CD4-positive, CD25-positive, alpha-beta regulatory T cell (primary cell): ENCODE results near the gene METTL1. TPM values are rescaled to one million over a fixed set of nuclear protein-coding genes. Genes with fewer than 3 reads are reported as not detected.

Experiments used
- ATAC-seq, 2 donors: fragments of 150-1000 bp; cut with Tn5 transposase; one replicate each; pipeline ENCODE4 v1.10.0; 2021; ENCODE audit warnings: low read depth in 2 of 2, moderate number of reproducible peaks in 2 of 2, moderate library complexity in 1 of 2
- DNase-seq, 3 donors: peaks; one replicate each; pipeline versions ENCODE4 v3.0.0 to v3.0.0-alpha.2; 2012 to 2022; ENCODE audit warnings: mixed read lengths in 1 of 3
- H3K27ac ChIP-seq: one replicate; pipeline ENCODE4 v1.7.0; 2013; ENCODE audit warnings: mild to moderate bottlenecking, low read length; ENCODE audit not compliant: insufficient read depth, poor library complexity, severe bottlenecking
- H3K27me3 ChIP-seq: one replicate; pipeline ENCODE4 v1.7.0; 2013; ENCODE audit warnings: low read length; ENCODE audit not compliant: control insufficient read depth, insufficient read depth
- H3K36me3 ChIP-seq: one replicate; pipeline ENCODE4 v1.7.0; 2013; ENCODE audit warnings: mild to moderate bottlenecking, low read length, moderate library complexity; ENCODE audit not compliant: control insufficient read depth, insufficient read depth
- H3K4me1 ChIP-seq: 2 replicates; pipeline ENCODE4 v1.7.0; 2013; ENCODE audit warnings: mild to moderate bottlenecking, low read length; ENCODE audit not compliant: insufficient read depth, control insufficient read depth, poor library complexity, severe bottlenecking
- H3K4me3 ChIP-seq: one replicate; pipeline ENCODE4 v1.7.0; 2013; ENCODE audit warnings: low read depth, mild to moderate bottlenecking, low read length, moderate library complexity
- H3K9me3 ChIP-seq, 2 experiments: 1 replicate in 1 of 2; 2 replicates in 1 of 2; pipeline ENCODE4 v1.7.0; 2013; ENCODE audit warnings: low read length in 2 of 2, mild to moderate bottlenecking in 1 of 2, moderate library complexity in 1 of 2; ENCODE audit not compliant: control insufficient read depth in 2 of 2
- H3K27ac Mint-ChIP-seq, 3 donors: one replicate each; pipeline ENCODE4 v1.8.0; 2020 to 2022; ENCODE audit warnings: mild to moderate bottlenecking in 3 of 3, mixed read lengths in 3 of 3, moderate library complexity in 2 of 3
- H3K27me3 Mint-ChIP-seq: one replicate; pipeline ENCODE4 v1.8.0; 2022; ENCODE audit warnings: mild to moderate bottlenecking, mixed read lengths
- H3K36me3 Mint-ChIP-seq: one replicate; pipeline ENCODE4 v1.8.0; 2020; ENCODE audit warnings: mixed read lengths
- H3K4me1 Mint-ChIP-seq, 4 donors: one replicate each; pipeline ENCODE4 v1.8.0; 2020 to 2022; ENCODE audit warnings: mixed read lengths in 4 of 4, mild to moderate bottlenecking in 1 of 4
- H3K4me3 Mint-ChIP-seq, 4 donors: one replicate each; pipeline ENCODE4 v1.8.0; 2020 to 2022; ENCODE audit warnings: mild to moderate bottlenecking in 4 of 4, mixed read lengths in 4 of 4, moderate library complexity in 3 of 4
- H3K9me3 Mint-ChIP-seq, 7 donors: one replicate each; pipeline ENCODE4 v1.8.0; 2020 to 2022; ENCODE audit warnings: mixed read lengths in 7 of 7, mild to moderate bottlenecking in 3 of 7, moderate library complexity in 2 of 7
- polyA plus RNA-seq, 4 donors: library from polyadenylated mRNA; unstranded; fragments of 300-500 nt; fragmentation: Illumina TruSeq; gene quantifications; one replicate each; pipeline ENCODE4 v1.2.3, GENCODE V29; 2021
- total RNA-seq: library from RNA; stranded (reverse); gene quantifications from one replicate; pipeline ENCODE4 v1.2.3, GENCODE V29; 2022

Gene METTL1
- total and polyA plus RNA-seq, 5 donors from 2014 or later, result 3.5 to 10.8 (median 7.1) TPM

- ATAC-seq, result no peak
- no peak for DNase-seq
- Mint-ChIP-seq H3K4me1 (peaks cover 16 to 59% (median 37%) of the 10 kb centered on the region in 4 donors), H3K36me3 (peaks cover 10% of the 10 kb centered on the region), H3K4me3 (peak overlapping the region; percentile 90 to 98 (median 93)), H3K27me3 (peaks cover 4% of the 10 kb centered on the region), H3K27ac (peak overlapping the region; percentile 64 to 99 (median 98)), H3K9me3 (no peaks in the 10 kb centered on the region)
- Histone ChIP-seq H3K27ac (peak overlapping the region; percentile 92), H3K27me3 (no peaks in the 10 kb centered on the region), H3K36me3 (peaks cover 25% of the 10 kb centered on the region), H3K4me1 (peaks cover 41% of the 10 kb centered on the region), H3K9me3 (no peaks in the 10 kb centered on the region), H3K4me3 (peak overlapping the region; percentile 63)
Measured at GRCh38 chr12:57751432-57751787, 20.5 kb downstream of the METTL1 start.

GRCh38 chr12:57750561-57751431, 21.1 kb downstream of the METTL1 start:
- Histone ChIP-seq H3K4me3 (peak overlapping the region; percentile 63), H3K9me3 (no peaks in the 10 kb centered on the region), H3K27me3 (no peaks in the 10 kb centered on the region), H3K4me1 (peaks cover 35% of the 10 kb centered on the region), H3K27ac (peak overlapping the region; percentile 92), H3K36me3 (peaks cover 25% of the 10 kb centered on the region)
- Mint-ChIP-seq H3K36me3 (peaks cover 10% of the 10 kb centered on the region), H3K4me1 (peaks cover 12 to 60% (median 36%) of the 10 kb centered on the region in 4 donors), H3K4me3 (peak overlapping the region; percentile 49 to 98 (median 93)), H3K27me3 (no peaks in the 10 kb centered on the region), H3K9me3 (no peaks in the 10 kb centered on the region), H3K27ac (peak overlapping the region; percentile 64 to 99 (median 98))
- DNase-seq (no peak), ATAC-seq (no peak)

DNA sequence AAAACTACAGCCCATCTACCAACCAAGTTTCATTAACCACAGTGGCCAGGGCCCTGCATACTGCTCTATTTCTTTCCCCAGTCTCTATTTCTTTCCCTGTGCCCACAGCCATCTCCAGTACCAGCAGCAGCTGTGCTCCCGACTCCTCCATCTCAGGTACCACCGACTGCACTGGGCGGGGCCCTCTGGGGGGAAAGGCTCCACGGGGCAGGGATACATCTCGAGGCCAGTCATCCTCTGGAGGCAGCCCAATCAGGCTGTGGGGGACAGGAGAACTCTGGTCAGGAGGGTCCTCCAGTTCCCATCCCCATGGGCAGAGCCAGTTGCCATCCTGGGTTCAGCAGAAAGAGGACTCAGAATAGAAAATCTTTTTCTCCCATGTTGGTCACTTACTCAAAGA, 22.8 kb downstream of the METTL1 start:
- no peak for DNase-seq
- peaks cover 12 to 71% (median 40%) of the 10 kb centered on the region in 4 donors for H3K4me1 Mint-ChIP-seq
- H3K4me1 ChIP-seq, result peaks cover 43% of the 10 kb centered on the region

GRCh38 chr12:57746025-57746424, 25.9 kb downstream of the METTL1 start:
- peaks cover 43% of the 10 kb centered on the region for H3K4me1 ChIP-seq
- peaks cover 0 to 1% (median 0%) of the 10 kb centered on the region in 7 donors for H3K9me3 Mint-ChIP-seq
- H3K4me3 ChIP-seq, result no peak overlapping the region
- no peak overlapping the region for H3K27ac ChIP-seq
- no peaks in the 10 kb centered on the region for H3K27me3 Mint-ChIP-seq
- H3K36me3 ChIP-seq, result peaks cover 25% of the 10 kb centered on the region
- peak overlapping the region; percentile 86 to 93 (median 92) for H3K4me3 Mint-ChIP-seq
- peaks cover 0 to 61% (median 28%) of the 10 kb centered on the region in 4 donors for H3K4me1 Mint-ChIP-seq
- peak overlapping the region; percentile 89 to 97 (median 97) for H3K27ac Mint-ChIP-seq
- DNase-seq (no peak), ATAC-seq (no peak)
- H3K9me3 ChIP-seq, result no peaks in the 10 kb centered on the region
- peaks cover 14% of the 10 kb centered on the region for H3K36me3 Mint-ChIP-seq
- no peaks in the 10 kb centered on the region for H3K27me3 ChIP-seq

More for the DNA sequence above, 22.8 kb downstream of the METTL1 start:
- Histone ChIP-seq H3K27ac (no peak overlapping the region), H3K4me3 (no peak overlapping the region), H3K9me3 (no peaks in the 10 kb centered on the region), H3K36me3 (peaks cover 25% of the 10 kb centered on the region), H3K27me3 (no peaks in the 10 kb centered on the region)
- H3K9me3 Mint-ChIP-seq, result no peaks in the 10 kb centered on the region
- peak overlapping the region in 1 of 4 donors; percentile 18 for H3K4me3 Mint-ChIP-seq
- H3K27ac Mint-ChIP-seq, result peak overlapping the region in 1 of 3 donors; percentile 13
- H3K36me3 Mint-ChIP-seq, result peaks cover 14% of the 10 kb centered on the region
- H3K27me3 Mint-ChIP-seq, result no peaks in the 10 kb centered on the region
- no peak for ATAC-seq

GRCh38 chr12:57745485-57745881, 26.4 kb downstream of the METTL1 start:
- Mint-ChIP-seq H3K4me3 (peak overlapping the region; percentile 86 to 93 (median 92)), H3K9me3 (peaks cover 0 to 2% (median 0%) of the 10 kb centered on the region in 7 donors), H3K27ac (peak overlapping the region; percentile 89 to 97 (median 97)), H3K36me3 (peaks cover 17% of the 10 kb centered on the region), H3K4me1 (peaks cover 0 to 61% (median 32%) of the 10 kb centered on the region in 4 donors), H3K27me3 (no peaks in the 10 kb centered on the region)
- peak overlapping the region; percentile 93 for H3K27ac ChIP-seq
- H3K4me3 ChIP-seq, result peak overlapping the region; percentile 84
- DNase-seq (no peak), ATAC-seq (no peak)
- H3K4me1 ChIP-seq, result peaks cover 47% of the 10 kb centered on the region
- H3K9me3 ChIP-seq, result no peaks in the 10 kb centered on the region
- peaks cover 25% of the 10 kb centered on the region for H3K36me3 ChIP-seq
- no peaks in the 10 kb centered on the region for H3K27me3 ChIP-seq

GRCh38 chr12:57744777-57745484, 27.0 kb downstream of the METTL1 start, which contains the start of gene TSPAN31:
TSS of gene TSPAN31 (plus strand) at chr12:57745039. CDS start at chr12:57745155, 116 bp downstream.
- Histone ChIP-seq H3K4me1 (peaks cover 52% of the 10 kb centered on the region), H3K9me3 (no peaks in the 10 kb centered on the region), H3K4me3 (peak within 1 kb of the TSS; percentile 84), H3K27ac (peak within 1 kb of the TSS; percentile 93), H3K36me3 (peaks cover 23% of the 10 kb centered on the region), H3K27me3 (no peaks in the 10 kb centered on the region)
- Mint-ChIP-seq H3K4me3 (peak within 1 kb of the TSS; percentile 86 to 93 (median 92)), H3K36me3 (peaks cover 14% of the 10 kb centered on the region), H3K27me3 (no peaks in the 10 kb centered on the region), H3K27ac (peak within 1 kb of the TSS; percentile 89 to 97 (median 97)), H3K9me3 (peaks cover 0 to 2% (median 0%) of the 10 kb centered on the region in 7 donors), H3K4me1 (peaks cover 0 to 60% (median 32%) of the 10 kb centered on the region in 4 donors)
- ATAC-seq, result peak; percentile 80 to 82
- DNase-seq, result peak; percentile 92 to 98 (median 96)

DNA sequence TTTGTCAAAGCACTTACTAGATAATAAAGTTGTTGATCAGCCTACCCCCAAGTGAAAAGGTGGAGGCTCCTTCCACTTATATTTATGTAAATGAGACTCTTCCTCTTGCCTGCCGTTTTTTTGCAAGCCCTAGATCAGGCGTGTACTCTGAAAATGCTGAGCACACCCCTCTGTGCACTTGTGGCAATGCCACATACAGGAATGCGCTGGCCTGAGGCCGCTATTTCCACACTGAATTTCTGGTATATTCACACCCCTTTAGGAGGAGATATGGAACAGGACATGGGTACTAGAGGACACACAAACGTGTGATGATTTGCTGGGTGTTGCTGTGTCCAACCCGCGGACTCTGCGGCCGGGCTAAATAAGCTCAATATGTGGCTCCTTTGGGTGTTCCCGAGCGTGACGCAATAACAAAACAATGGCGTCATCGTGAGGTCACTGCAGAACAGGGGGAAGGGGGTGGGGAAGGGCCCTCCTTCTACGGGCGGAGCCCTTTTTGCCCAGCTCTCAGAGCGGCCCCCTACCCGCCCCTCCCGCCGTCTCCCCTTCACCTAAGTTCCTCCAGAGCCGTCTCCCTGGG, 27.6 kb downstream of the METTL1 start:
- DNase-seq, result peak in 2 of 3 donors; percentile 37 to 64
- Histone ChIP-seq H3K27ac (peak overlapping the region; percentile 93), H3K9me3 (no peaks in the 10 kb centered on the region), H3K36me3 (peaks cover 21% of the 10 kb centered on the region), H3K4me1 (peaks cover 59% of the 10 kb centered on the region), H3K4me3 (peak overlapping the region; percentile 84), H3K27me3 (no peaks in the 10 kb centered on the region)
- Mint-ChIP-seq H3K4me1 (peaks cover 0 to 66% (median 36%) of the 10 kb centered on the region in 4 donors), H3K4me3 (peak overlapping the region; percentile 86 to 93 (median 92)), H3K36me3 (peaks cover 14% of the 10 kb centered on the region), H3K9me3 (peaks cover 0 to 2% (median 0%) of the 10 kb centered on the region in 7 donors), H3K27me3 (no peaks in the 10 kb centered on the region), H3K27ac (peak overlapping the region; percentile 89 to 97 (median 97))
- ATAC-seq, result peak; percentile 3 to 13
